DOHH2 (cell line): ENCODE results near the gene MRLN.

Experiments
- EZH2phosphoT487 ChIP-seq: fragments of 200-600 bp; sonication (generic); IDR thresholded peaks from 2 replicates; pipeline ENCODE4 v1.6.1; 2017; ENCODE audit warnings: borderline replicate concordance, mild to moderate bottlenecking, antibody characterized with exemption, low read length, moderate library complexity, mixed read lengths
- TF ChIP-seq, protein P1 (sequence below): fragments of 200-600 bp; sonication (generic); IDR thresholded peaks from one replicate; pipeline ENCODE4 v1.5.1; 2014; ENCODE audit warnings: antibody characterized with exemption, mild to moderate bottlenecking, low read depth, low read length; ENCODE audit not compliant: poor library complexity, severe bottlenecking

DNA sequence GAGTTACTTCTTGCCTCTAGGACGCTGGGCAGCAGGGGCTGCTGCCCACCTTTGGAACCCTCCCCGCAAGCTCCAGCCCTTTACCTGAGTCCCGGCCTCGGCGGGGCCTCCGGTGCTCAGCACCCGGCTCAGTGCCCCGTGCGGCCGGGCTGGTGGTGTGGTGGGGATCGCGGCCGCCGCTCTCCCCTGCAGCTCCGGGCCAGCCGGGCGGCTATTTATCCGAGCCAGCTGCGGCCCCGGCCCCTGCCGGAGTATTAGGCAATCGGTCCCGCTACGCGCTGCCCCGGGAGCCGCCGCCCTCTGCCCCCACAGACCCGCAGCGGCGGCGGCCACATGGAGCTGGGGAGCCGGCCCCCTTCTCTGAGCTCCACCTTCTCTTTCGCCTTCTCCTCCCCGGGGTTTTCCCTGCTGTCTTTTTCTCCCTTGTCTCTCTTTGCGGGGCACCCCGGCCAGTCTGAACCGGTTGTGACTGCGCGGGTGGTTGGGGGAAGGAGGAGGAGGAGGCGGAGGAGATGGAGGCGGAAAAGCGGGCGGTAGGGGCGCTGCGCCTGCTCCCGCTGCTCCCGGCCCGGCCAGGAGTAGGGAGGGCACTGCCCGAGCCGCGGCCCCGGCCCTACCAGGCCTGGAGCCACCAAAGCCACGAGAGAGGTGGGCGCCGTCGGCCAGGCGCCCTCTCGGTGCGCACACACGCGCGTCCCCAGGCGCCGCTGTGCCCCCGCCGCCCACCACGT lies 43.7 kb downstream of the MRLN start, which contains the start of gene SLC16A9:
- TF ChIP-seq, protein P1, sequence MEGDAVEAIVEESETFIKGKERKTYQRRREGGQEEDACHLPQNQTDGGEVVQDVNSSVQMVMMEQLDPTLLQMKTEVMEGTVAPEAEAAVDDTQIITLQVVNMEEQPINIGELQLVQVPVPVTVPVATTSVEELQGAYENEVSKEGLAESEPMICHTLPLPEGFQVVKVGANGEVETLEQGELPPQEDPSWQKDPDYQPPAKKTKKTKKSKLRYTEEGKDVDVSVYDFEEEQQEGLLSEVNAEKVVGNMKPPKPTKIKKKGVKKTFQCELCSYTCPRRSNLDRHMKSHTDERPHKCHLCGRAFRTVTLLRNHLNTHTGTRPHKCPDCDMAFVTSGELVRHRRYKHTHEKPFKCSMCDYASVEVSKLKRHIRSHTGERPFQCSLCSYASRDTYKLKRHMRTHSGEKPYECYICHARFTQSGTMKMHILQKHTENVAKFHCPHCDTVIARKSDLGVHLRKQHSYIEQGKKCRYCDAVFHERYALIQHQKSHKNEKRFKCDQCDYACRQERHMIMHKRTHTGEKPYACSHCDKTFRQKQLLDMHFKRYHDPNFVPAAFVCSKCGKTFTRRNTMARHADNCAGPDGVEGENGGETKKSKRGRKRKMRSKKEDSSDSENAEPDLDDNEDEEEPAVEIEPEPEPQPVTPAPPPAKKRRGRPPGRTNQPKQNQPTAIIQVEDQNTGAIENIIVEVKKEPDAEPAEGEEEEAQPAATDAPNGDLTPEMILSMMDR, result peak; percentile 54
- TF ChIP-seq EZH2phosphoT487, result no peak
